PFSK-1 (cell line): ENCODE measurements around the gene ANGPTL8.

Experiments
- FOXP2 ChIP-seq: optimal IDR thresholded peaks from 2 replicates; pipeline ENCODE3; 2011; ENCODE audit warnings: borderline replicate concordance, control low read depth, inconsistent platforms; ENCODE audit not compliant: insufficient read depth; ENCODE audit errors: extremely low read length, extremely low read depth
- POLR2AphosphoS5 ChIP-seq: IDR thresholded peaks from 2 replicates; pipeline ENCODE4 v1.6.1; 2012; ENCODE audit warnings: low read depth, mild to moderate bottlenecking, control low read depth, low read length, moderate library complexity
- SIN3A ChIP-seq: IDR thresholded peaks from 2 replicates; pipeline ENCODE4 v1.6.1; 2012; ENCODE audit warnings: mild to moderate bottlenecking, low read length, moderate library complexity, borderline replicate concordance; ENCODE audit not compliant: insufficient read depth
- TAF1 ChIP-seq: IDR thresholded peaks from 2 replicates; pipeline ENCODE4 v1.6.1; 2012; ENCODE audit warnings: low read length, control low read depth, borderline replicate concordance; ENCODE audit not compliant: insufficient read depth
- TF ChIP-seq, protein P1 (sequence below), 2 experiments: IDR thresholded peaks; 2 replicates each; pipeline versions ENCODE4 v1.6.1 to v1.8.0; 2011 to 2012; ENCODE audit warnings: low read depth in 2 of 2, low read length in 2 of 2, control low read depth in 1 of 2, inconsistent platforms in 1 of 2, mild to moderate bottlenecking in 1 of 2, moderate library complexity in 1 of 2; ENCODE audit not compliant: insufficient read depth in 1 of 2

DNA sequence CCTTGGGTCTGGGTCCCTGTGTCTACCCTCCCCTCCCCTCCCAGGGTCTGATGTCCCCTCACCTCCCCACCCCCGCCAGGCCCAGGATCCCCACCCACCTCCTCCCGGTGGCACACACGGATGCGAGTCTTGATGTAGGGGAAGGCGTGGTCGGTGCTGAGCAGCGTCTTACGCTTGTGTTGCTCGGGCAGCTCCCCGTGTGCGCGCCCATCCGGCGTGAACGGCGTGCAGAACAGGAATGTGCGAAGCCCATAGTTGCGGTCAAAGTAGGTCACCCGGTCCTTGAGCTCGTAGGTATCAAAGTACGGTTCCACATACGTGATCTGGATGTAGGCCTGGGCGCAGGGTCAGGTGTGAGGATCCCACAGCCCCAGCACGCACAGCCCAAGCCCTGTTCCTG lies 37.6 kb upstream of the ANGPTL8 start:
- no peak for TF ChIP-seq POLR2AphosphoS5
- TF ChIP-seq, protein P1, sequence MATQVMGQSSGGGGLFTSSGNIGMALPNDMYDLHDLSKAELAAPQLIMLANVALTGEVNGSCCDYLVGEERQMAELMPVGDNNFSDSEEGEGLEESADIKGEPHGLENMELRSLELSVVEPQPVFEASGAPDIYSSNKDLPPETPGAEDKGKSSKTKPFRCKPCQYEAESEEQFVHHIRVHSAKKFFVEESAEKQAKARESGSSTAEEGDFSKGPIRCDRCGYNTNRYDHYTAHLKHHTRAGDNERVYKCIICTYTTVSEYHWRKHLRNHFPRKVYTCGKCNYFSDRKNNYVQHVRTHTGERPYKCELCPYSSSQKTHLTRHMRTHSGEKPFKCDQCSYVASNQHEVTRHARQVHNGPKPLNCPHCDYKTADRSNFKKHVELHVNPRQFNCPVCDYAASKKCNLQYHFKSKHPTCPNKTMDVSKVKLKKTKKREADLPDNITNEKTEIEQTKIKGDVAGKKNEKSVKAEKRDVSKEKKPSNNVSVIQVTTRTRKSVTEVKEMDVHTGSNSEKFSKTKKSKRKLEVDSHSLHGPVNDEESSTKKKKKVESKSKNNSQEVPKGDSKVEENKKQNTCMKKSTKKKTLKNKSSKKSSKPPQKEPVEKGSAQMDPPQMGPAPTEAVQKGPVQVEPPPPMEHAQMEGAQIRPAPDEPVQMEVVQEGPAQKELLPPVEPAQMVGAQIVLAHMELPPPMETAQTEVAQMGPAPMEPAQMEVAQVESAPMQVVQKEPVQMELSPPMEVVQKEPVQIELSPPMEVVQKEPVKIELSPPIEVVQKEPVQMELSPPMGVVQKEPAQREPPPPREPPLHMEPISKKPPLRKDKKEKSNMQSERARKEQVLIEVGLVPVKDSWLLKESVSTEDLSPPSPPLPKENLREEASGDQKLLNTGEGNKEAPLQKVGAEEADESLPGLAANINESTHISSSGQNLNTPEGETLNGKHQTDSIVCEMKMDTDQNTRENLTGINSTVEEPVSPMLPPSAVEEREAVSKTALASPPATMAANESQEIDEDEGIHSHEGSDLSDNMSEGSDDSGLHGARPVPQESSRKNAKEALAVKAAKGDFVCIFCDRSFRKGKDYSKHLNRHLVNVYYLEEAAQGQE (IDR thresholded peaks at IDR 0.05; ENCODE audit: insufficient read depth in 1 of 2, low read depth in 2 of 2, low read length in 2 of 2) = no peak
- no peak for TF ChIP-seq SIN3A
- TF ChIP-seq FOXP2 = no peak
- TF ChIP-seq TAF1 = no peak
